GM13976 (cell line): ENCODE results near the gene AP3B1.

Experiments
- DNase-seq: peaks from one replicate; pipeline ENCODE4 v3.0.0; 2012; ENCODE audit warnings: low spot score
- CTCF ChIP-seq: IDR thresholded peaks from 2 replicates; pipeline ENCODE4 v1.5.1; 2012; ENCODE audit warnings: borderline replicate concordance, mild to moderate bottlenecking; ENCODE audit not compliant: insufficient read depth; ENCODE audit errors: extremely low read depth, missing control alignments, control extremely low read depth
- in situ Hi-C: fragments of 300-500 bp; cut with MboI; formaldehyde crosslinking; loops from one replicate; pipeline ENCODE4 v1.12.0; 2022; ENCODE audit warnings: low sequenced_read_pairs, mixed read lengths, inconsistent platforms; ENCODE audit not compliant: unreplicated experiment

Gene AP3B1

GRCh38 chr5:78232163-78232562, 62.3 kb downstream of the AP3B1 start:
- in situ Hi-C loops = no loop called here
- no peak for DNase-seq
- no peak for TF ChIP-seq CTCF

GRCh38 chr5:78224358-78224757, 70.1 kb downstream of the AP3B1 start:
- TF ChIP-seq CTCF = no peak
- in situ Hi-C loops = no loop called here
- no peak for DNase-seq

DNA sequence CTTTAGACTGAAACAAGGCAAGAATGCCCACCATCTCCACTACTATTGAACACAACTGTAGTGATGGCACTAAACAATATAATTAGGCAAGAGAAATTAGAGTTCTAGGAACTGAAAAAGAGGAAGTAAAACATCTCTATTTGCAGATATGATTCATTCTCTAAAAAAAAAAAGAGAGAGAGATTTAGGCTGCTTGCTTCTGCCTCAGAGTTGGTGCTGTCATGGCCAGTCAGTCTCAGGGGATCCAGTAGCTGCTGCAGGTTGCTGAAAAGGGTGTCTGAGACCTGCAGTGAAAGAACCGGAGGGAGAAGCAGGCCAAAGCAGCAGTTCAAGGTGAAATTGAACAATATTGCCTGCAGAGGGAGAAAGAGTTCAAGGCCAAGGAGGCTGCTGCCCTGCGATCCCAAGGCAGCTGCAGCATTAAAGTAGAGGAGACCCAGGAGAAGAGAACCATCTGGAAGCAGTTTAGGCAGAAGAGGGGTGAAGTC, 72.5 kb downstream of the AP3B1 start:
- DNase-seq = peak; percentile 50
- in situ Hi-C loops = no loop called here
- peak; percentile 25 for TF ChIP-seq CTCF

GRCh38 chr5:78221467-78221866, 73.0 kb downstream of the AP3B1 start:
- no peak for DNase-seq
- in situ Hi-C loops = no loop called here
- no peak for TF ChIP-seq CTCF

DNA sequence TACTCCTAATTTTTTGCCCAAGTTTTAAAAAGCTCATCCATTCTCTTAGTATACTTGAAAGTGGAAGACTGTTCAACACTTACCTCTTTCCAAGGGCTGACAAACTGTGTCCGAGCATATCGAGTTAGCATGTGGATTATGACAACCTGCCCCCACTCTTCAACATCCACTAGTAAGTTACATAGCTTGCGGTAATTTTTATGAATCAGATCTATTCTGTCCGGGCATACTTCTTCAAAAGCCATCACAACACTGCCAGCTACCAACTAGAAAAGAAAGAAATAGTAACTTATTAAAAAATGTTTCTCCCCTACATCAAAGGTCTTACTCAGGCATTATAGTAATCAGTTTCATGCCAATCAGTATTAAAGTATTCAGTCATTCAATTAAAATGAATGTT, 78.5 kb downstream of the AP3B1 start:
- in situ Hi-C loops = no loop called here
- no peak for DNase-seq
- TF ChIP-seq CTCF = no peak

DNA sequence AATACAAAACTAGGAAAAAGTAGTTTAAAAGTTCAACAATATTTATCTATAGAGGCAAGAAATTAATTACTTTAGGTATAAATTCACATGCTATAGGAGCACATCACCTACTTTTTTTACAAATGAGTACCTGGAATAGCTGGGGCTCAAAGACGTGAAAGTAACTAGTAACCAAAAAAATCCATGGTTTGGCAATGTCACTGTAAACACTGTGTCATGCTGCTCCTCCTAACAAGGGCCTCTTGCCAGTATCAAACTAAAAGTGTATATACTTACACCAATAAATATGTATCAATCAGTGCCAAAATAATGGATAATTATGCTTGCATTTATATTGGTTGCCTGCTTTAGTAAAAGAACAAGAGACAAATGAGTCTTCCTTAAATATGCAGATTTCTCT, 78.9 kb downstream of the AP3B1 start:
- no peak for DNase-seq
- in situ Hi-C loops = no loop called here
- TF ChIP-seq CTCF = no peak

GRCh38 chr5:78213799-78214198, 80.7 kb downstream of the AP3B1 start:
- no peak for TF ChIP-seq CTCF
- DNase-seq = no peak
- in situ Hi-C loops = no loop called here
